GM21515 (cell line): ENCODE measurements around the gene MTFP1.
A peak's percentile ranks its signal among the peaks of the same experiment; 100 is the strongest.

ENCODE experiments used
- ATAC-seq: cut with Tn5 transposase; IDR thresholded peaks from one replicate; pipeline ENCODE4 v1.9.1; 2021; ENCODE audit not compliant: unreplicated experiment

The MTFP1 gene, protein sequence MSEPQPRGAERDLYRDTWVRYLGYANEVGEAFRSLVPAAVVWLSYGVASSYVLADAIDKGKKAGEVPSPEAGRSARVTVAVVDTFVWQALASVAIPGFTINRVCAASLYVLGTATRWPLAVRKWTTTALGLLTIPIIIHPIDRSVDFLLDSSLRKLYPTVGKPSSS

DNA sequence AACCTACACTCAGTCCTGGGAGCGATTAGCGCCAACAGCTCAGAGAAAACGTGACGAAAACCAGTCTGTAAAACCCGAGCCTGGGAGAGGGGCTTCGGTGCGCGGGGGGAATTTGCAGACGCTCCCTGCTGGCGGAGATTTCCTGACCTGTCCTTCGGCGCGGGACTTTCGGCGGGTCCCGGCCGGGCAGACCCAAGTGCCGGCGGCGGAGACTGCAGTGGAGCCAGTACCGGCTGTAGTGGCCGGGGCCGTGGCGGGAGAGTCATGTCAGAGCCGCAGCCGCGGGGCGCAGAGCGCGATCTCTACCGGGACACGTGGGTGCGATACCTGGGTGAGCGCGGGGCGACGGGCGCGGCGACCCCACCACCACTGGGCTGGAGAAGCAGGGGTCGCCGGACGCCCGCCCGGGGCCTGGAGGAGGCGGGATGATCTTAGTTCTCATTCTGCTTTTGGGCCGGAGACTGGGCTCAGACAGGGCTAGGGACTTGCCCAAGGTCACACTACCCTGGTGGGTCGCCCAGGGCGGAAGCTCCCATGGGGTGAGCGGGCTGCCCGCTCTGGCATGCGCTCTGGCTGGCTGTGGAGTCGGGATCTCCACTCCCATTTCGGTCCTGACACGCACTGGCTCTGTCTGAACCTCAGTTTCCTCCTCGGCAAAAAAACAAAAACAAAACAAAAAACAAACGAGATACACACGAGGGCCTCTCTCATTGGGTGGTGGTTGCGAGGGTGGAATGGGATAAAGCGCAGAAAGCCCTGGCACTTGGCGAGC, at the start of gene MTFP1:
Gene MTFP1, plus strand, starts transcription at position 153 of the 772 bp plus-strand sequence. Its CDS starts 112 bp downstream, at position 265.
- no peak for ATAC-seq

DNA sequence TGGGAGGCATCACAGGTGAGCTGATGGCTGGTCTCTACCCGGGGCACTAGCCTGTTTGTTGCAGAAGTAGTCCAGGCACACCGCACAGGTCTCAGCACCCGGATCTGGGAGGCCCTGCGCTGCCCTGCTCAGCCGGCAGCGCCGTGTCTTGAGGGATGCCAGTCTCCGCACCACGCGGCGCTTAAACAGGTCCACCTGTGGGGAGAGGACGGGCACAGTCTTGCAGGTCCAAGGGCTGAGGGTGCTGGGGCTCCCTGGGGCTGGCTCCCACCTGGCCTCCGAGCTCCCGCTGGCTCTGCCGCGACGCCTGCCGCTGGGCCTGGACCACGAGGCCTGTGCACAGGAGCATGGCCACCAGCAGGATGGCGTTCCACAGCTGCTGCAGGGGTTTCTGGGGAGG, 45.6 kb upstream of the MTFP1 start:
- ATAC-seq: no peak

GRCh38 chr22:30381264-30381663, 44.3 kb upstream of the MTFP1 start:
- ATAC-seq: no peak

- ATAC-seq: no peak
Measured at GRCh38 chr22:30382340-30382739, 43.2 kb upstream of the MTFP1 start.

DNA sequence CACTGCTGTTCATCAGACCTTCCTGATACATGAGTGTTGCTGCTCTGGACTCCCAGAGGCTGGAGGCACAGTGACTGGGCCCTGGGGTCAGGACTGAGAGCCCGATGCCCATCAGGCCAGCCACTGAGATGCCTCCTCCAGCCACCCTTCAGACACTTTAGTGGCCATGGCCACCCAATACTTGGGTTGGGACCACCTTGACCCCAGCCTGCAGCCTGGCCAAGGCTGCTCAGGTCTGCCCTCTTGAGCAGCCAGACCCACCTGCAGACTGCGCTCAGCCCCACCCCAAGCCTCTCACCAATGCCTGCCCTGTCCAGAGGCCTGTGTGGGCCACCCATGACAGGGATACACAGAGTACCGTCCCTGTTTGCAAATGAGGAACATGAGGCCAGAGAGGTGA, 42.5 kb upstream of the MTFP1 start:
- no peak for ATAC-seq

DNA sequence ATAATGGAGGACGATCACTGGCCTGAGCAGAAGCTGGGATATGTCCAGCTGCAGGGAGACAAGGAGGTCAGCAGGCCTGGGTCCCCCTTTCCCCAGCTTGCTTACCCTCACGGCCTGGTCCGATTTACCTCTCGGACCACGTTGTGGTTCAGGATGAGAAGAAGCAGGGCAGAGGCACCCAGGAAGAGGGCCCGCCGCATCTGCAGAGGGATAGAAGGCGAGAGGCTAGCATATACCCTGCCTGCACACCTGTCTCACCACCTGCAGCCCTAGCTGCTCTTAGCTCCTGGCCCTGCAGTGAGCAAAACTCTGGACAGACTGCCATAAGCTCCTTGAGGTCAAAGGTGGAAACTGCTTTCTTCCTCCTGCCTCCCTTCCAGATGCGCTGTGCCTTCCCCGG, 39.6 kb upstream of the MTFP1 start:
- ATAC-seq: no peak

DNA sequence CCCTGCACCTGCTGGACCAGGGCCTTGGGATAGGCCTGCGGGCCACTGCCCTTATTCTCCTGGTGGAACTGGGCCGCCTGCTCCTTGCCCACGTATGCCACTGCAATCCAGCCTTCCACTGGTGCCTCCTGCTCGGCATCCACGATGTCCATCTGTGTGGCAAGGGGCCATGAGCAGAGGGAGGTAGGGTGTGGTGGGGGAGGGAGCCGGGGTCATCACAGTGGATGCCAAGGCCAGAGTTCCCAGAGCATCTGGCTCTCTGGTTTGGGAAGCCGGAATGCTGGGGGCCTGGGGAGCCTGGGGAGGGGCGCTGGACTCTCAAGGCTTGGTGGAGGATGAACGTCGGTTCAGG, 39.0 kb upstream of the MTFP1 start:
- ATAC-seq: peak; percentile 8

DNA sequence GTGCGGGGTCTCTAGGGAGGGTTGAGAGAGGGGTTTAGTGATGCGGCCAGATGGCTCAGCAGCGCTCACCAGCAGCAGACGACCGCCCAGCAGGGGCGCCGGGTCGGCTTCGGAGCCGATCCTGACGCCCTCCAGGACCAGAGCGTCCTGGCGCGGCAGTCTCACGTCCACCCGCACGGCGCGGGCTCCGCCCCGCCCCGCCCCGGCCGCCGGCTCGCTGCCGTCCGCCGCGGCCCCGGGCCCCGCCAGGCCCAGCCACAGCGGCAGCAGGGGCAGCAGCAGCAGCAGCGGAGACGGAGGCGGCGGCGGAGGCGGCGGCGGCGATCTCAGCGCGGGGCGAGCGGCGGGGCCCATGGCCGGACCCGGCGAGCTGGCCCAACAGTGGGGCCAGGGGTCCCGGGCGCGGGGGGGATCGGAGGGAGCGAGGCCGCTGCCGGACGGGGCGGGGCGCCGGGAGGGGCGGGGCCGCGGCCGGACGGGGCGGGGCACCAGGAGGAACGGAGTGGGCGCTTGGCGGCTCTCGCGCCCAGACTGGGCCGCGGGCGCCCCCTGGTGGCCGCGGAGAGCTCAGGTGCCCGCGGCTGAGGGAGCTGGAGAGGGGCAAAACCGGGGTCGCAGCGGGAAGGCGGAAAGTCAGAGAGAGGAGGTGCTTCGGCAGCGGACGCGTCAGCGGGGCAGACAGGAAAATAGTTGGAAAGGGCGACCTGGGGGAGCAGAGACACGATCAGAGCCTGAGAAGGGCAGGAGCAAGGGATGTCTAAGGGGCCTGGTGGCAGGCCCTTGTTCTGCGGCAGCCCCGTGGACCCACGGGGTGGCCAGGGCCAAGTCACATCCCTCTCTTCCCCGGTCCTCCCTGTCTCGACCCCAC, 38.4 kb upstream of the MTFP1 start, which contains the start of gene RNF215:
Gene RNF215, minus strand, starts transcription at position 452 of the 868 bp plus-strand sequence. Its CDS starts 98 bp downstream, at position 354.
- peak; percentile 56 for ATAC-seq

GRCh38 chr22:30390974-30391691, 34.4 kb upstream of the MTFP1 start:
- ATAC-seq: no peak

- no peak for ATAC-seq
Measured at GRCh38 chr22:30392661-30393321, 32.8 kb upstream of the MTFP1 start.

DNA sequence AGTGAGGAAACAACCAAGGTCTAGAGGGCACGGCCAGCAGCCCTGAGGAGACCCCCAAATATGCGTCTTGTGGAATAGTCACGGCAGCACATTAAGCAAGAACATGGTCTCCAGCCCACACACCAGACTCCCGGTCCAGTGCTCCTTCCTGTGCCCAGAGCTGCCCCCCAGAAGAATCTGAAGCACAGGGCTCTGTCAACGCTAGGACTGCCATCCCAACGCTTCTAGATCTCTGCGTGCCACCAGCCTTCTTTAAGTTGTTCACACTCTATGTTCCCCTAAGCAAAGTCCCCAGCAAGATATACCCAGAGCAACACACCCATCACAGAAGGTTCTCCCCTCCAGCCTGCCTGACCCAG, 32.3 kb upstream of the MTFP1 start:
- ATAC-seq: no peak

DNA sequence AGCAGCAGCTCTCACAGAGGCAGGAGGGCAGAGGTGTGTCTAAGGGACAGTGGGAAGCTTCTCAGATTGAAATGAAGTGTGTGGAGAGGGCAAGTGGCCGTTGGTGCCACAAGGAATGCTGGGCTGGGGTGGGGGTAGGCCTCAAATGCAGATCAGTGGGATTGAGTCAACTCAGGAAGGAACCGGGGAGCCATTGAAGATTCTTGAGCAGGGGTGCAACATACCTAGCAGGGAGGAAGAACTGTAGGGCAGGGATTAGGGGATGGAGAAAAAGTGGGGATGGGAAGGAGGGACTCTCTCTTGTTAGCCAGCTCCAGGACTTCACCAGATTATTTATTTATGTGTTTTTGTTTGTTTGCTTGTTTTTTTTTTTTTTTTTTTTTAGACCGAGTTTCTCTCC, 31.7 kb upstream of the MTFP1 start:
- ATAC-seq: no peak

GRCh38 chr22:30396871-30397655, 28.5 kb upstream of the MTFP1 start, which contains the start of gene SEC14L2:
Gene SEC14L2, plus strand, starts transcription at chr22:30397018. Its CDS starts 99 bp downstream, at chr22:30397117.
- ATAC-seq: no peak

DNA sequence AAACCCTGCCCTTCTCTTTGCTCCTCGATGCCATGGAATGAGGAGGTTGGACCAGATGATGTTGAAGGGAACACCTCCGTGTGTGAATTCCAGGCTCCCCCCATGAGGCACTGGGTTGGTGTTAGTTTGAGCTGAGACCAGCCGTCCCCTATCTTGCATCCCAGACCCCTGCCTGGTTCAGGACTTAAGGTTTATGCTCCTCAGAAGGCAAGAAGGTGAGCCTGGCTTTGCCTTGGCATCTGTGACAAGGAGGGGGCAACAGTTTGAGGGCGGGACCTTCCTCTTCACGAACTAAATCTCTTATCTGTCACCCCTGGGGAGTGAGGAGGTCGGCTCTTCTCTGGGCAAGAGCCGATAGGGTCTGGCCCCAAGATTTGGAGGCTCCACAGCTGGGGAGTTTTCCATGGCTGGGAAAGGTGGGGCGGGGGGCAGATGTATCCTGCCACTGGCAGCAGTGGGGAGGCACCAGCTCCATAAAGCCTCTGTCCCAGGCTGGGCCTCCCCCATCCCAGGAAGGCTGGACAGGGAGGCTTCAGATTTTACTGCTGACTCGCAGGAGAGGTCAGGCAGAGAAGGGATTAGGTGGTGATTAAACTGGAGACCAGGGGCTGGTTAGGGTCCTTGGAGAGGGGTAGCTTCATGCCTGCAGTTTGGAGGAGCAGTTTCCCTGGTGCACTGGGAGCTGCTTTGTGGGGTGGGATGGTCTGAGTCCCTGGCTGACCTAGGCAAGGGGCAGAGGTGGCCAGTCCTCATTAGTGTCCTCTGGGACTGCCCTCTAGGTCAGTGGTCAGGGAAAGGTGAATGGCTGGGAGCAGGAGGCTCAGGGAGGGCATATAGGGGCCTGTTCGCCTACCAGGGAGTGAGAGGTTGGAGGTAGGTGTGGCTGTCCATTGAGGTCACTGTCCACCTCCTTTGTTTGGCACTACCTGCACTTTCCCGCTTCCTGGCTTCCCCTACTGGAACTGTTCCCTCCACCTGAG, 27.6 kb upstream of the MTFP1 start:
- ATAC-seq: no peak

GRCh38 chr22:30398685-30399680, 26.6 kb upstream of the MTFP1 start:
- ATAC-seq: no peak

DNA sequence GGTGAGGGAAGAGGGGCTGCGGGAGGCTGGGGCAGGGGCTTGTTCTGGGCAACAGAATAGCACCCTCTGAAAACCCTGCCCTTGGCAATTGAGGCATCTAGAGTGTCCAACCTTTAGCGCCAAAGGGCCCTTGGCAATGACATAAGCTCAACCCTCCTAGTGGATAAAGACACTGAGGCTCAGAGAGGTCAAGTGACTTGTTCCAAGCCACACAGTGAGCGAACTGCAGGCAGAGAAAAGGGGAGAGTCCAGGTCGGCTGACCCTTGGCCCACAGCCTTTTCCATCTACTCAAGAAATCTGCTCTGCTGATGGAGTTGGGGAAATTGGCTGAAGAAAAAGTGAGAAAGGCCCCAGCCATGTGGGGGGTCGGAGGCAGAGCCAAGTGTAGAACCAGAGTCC, 25.9 kb upstream of the MTFP1 start:
- no peak for ATAC-seq

- ATAC-seq: no peak
Measured at GRCh38 chr22:30400159-30400558, 25.4 kb upstream of the MTFP1 start.
